GM10266 (cell line): Measurements from ENCODE around the gene GAB4.

Experiments
- DNase-seq: peaks from one replicate; pipeline ENCODE4 v3.0.0; 2012; ENCODE audit errors: extremely low spot score
- CTCF ChIP-seq: IDR thresholded peaks from 2 replicates; pipeline ENCODE4 v1.5.1; 2012; ENCODE audit warnings: mild to moderate bottlenecking, low read depth; ENCODE audit not compliant: control insufficient read depth, insufficient read depth; ENCODE audit errors: missing control alignments

Gene GAB4

GRCh38 chr22:16966251-16966650 lies 41.8 kb downstream of the GAB4 start:
- TF ChIP-seq CTCF: no peak
- no peak for DNase-seq

- DNase-seq: no peak
- TF ChIP-seq CTCF: no peak
Observed at GRCh38 chr22:16965560-16965959, 42.5 kb downstream of the GAB4 start.

GRCh38 chr22:16965083-16965482 lies 42.9 kb downstream of the GAB4 start:
- DNase-seq: peak; percentile 3
- TF ChIP-seq CTCF: no peak

GRCh38 chr22:16964366-16964765 lies 43.7 kb downstream of the GAB4 start:
- no peak for TF ChIP-seq CTCF
- DNase-seq: peak; percentile 2

GRCh38 chr22:16963189-16963945 lies 44.7 kb downstream of the GAB4 start:
- no peak for TF ChIP-seq CTCF
- DNase-seq: peak; percentile 3

GRCh38 chr22:16962501-16962900 lies 45.5 kb downstream of the GAB4 start:
- peak; percentile 2 for DNase-seq
- TF ChIP-seq CTCF: no peak

- no peak for DNase-seq
- no peak for TF ChIP-seq CTCF
Observed at GRCh38 chr22:16961477-16962186, 46.4 kb downstream of the GAB4 start.
